GM18519 (cell line): Measurements from ENCODE around the gene GCSAM.

Source experiments
- ATAC-seq: cut with Tn5 transposase; IDR thresholded peaks from one replicate; pipeline ENCODE4 v1.9.1; 2021; ENCODE audit warnings: mild to moderate bottlenecking, moderate library complexity; ENCODE audit not compliant: unreplicated experiment, low FRiP score

The GCSAM gene

DNA sequence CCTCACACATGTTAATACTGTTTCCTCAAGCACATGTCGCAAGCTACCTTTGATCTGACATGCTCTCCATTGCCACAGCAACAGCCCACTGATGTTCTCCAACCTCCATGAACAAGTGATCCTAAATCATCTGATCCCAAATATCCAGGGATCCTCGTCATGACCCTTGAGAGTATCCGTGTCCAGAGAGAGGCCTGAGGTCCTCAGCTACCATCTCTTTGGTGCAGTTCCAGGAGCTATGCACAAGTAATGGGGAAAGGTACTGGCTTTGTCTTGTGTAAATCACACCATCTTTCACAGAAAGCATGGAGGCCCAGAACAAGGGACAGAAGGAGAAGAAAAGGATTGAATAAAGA is 2.4 kb downstream of the GCSAM start:
- ATAC-seq = no peak

DNA sequence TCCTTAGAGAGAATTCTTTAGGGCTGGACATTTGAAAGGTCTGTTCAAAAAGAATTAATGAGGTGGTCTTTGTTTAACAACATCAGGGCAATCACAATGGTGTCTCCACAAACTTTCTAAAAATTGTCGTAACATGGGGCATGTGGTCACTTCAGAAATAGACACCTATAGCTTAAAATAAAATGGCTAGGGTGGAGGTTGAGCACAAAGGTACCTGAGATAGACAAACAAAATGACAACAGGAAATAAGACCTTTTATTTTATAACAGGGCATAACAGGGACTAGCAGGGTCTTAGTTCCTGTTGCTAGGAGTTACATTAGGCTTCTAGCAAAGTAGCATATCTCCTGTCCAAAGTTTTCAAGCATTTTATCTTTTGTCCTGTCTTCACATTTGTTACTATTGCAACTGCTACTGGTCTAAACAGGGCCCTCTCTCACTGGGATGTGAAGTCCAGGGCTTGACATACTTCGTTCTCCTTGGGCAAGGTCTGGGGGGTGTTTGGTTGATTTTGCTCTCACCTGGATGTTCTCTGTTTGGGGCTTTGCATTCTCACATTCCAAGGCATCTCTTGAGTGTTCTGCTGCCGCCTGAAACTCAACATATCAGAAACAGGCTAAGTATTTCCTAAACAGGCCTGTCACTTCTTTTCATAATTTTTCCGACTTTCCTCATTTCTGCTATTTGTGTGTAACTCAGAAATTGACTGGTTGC is 3.0 kb downstream of the GCSAM start:
- ATAC-seq = no peak

DNA sequence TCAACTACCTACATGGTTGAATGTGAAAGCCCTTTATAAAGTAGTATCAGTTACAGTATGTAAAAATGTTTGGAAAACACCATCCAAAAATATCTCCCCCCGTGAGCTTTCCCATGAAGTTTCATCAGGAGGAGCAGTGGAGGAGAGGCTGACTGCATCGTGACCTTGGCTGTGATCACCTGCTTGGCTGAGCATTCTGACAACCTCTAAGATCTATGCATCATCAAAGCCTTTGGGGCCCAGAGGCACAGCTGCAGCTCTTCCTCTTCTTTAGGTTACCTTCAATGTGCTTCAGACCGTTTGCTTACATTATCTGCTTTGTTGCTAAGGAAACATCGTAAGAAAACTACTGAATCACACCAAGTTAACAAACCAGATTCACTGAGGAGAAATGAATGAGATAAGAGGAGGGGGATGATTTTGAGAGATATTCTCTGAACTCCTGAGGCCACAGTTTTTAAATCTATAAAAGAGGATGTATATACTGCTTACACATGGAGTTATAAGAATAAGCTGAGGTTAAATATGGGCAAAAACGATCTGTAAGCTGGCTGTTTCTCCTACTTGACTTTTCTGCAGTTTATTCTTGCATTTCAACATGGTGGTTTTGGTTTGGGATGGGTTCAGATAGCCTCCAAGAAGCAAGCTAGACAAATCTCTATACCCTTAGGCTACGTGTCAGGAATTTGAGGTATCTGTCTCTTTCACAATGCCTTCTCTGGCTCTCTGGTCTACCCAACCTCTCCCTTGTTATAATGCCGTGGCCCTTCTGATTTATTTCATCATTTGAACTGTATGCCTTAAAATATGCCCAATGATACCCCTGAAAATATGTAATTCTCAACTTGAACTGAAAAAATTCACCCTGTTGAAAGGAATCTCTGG is 4.0 kb downstream of the GCSAM start:
- peak; percentile 36 for ATAC-seq

DNA sequence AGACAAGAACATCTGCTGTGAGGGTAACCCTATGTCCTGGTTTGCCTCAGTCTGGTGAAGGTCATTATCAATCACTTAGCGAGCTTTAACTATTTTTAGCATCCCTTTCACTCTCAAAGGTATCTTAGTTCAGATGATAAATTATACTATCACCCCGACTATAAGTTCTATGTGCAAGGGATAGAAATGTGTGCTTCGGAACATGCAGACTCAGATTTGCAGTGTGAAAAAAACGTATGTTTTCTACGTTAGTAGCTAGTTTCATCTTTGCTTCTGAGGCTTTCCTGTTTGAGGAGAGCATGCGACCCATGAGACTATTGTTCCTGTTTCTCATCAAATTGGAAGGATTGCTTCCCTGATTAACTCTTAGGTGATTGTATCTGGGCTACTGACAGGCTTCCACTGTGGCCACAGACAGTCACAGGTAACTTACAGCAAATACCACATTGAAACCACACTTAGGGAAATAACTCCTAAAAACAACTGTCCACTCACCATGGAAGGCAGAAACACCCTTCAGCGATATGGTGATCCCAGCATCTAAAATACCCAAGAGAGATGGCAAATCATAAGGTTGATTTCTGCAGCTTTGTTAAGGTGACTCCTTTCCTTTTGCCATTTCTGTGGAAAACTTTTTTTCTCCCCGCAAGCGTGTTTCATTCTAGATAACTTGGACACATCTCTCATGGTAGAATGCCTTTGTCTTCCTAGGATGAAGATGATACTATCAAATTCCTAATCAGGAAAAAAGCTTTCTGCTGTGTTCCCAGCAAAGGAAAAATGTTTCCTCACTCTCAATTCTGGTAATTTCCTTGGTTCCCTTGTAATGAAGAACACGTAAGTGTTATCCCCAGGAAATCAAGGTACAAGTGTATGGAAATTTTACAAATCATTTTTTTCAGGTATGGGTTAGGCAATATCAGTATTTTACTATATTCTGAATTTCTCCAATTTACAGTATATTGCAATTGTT is 5.2 kb downstream of the GCSAM start:
- peak; percentile 24 for ATAC-seq

DNA sequence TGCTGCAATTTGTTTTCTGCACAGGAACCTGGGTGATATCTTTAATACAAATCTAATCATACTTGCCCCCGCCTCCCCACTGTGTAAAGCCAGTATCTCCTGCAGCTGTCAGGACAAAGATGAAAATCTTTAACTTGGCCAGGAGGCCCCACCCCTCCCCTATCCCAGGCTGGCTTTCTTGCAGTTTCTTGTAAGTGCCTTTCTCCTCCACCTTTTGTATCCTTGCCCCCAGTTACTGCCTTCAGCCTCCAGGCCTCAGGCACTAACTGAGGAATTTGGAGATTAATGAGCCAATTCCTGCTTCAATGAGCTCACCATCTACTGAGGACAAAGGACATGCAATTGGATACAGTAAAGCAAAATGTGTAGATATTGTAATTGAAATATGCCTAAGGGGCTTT is 6.5 kb downstream of the GCSAM start:
- no peak for ATAC-seq

DNA sequence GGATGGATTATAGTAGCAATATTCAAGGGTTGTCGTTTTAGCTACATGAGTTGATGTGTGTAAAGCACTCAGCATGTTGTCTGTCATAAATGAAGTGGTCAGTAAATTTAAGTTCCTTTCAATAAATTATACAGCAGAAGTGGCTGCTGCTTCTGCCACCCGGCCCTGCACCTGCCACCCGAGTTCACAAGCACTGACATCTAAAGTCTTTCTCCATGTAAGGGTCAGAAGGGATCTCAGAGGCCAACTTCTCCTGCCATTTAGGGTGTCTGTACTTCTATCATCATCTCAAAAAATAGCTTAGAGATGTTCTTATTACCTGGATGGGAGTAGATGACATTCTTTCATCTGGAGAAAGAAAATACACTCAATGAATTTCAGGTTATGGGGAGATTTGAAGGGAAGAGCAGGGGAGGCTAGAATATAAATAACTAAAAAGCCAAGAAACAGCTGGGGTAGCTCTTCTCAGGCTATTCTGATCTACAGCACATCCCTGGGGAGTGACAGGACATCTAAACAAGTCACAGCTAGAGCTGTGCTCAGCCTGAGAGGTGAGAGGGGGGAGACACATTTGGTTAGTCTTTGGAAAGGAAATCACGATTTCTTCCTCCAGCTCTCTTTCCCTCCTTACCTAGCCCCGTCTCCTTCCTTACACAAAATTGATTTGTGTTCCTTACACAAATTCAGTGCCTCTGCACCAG is 8.0 kb downstream of the GCSAM start:
- ATAC-seq = no peak

DNA sequence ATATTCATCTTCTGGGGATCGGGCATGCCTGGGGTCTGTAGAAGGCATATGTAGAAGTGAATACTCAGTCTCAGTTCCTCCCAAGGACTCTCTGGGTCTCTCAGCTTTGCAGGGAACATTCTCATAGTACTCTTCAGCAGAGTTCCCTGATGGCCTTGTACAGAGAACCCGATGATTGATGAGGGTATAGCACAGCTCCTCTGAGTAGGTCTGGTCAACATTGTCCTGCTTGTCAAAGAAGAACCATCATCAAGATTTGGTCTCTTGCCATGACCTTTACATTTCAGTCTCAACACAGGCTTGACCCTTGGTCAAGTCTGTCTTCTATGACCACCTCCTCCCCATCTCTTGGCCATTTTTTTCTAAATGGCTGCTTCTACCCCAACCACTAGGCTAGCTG is 9.5 kb downstream of the GCSAM start:
- no peak for ATAC-seq

DNA sequence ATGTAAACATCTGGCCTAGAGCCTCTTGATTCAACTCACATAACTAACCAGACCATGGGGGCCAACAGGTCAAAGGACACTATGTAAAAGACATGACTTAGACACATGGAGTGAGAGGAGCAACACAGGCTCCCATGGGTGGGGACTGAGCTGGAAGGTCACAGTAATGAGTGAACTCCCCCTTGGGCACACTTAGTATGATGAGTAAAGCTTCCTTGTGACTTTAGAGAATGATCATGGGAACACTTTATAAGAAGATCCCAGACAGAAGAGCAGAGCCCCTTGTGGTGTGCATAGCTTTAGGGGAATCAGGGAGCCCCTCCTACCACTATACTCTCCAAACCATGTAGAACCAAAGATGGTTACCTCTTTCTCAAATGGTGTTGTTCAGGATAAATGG is 10.2 kb downstream of the GCSAM start:
- no peak for ATAC-seq

DNA sequence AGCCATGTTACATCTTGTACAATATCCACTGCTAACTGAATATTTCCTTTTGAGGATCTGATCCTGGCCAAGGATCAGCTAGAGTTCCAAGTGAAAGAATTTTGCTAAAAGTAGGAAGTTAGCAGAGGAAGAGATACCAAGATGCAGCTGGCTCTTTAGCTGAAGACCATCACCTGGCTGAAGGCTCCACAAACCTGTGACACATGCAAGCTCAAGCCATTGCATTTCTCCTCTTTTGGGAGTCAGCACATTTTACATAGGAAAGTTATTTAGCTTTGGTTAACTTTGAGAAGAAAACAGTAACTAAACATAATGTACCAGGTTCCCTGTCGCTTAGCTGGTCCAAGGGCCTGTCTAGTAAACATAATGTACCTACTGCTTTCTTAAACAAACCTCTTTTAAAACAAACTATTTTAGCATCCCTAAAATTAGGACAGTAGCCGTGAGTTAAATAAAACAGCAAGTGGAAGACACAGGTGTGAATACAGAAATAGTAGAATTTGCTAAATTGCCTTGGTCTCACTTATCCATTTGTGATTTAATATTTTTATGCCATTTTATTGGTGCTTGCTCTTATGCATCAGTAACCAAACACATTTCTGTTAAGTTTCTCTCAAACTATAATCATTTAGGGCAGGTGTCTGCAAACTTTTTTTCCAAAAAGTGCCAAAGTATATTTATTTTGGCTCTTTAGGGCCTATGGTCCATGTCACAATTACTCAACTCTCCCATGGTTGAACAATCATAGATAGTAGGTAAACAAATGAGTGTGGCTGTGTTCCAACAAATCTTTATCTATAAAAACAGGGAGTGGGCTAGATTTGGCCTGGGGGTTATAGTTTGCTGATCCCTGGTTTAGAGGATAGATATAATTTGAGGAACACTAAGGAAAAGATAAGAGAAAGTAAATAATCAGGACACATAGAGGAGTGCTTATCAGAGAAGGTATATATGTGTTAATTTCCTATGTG is 11.2 kb downstream of the GCSAM start:
- ATAC-seq = no peak

DNA sequence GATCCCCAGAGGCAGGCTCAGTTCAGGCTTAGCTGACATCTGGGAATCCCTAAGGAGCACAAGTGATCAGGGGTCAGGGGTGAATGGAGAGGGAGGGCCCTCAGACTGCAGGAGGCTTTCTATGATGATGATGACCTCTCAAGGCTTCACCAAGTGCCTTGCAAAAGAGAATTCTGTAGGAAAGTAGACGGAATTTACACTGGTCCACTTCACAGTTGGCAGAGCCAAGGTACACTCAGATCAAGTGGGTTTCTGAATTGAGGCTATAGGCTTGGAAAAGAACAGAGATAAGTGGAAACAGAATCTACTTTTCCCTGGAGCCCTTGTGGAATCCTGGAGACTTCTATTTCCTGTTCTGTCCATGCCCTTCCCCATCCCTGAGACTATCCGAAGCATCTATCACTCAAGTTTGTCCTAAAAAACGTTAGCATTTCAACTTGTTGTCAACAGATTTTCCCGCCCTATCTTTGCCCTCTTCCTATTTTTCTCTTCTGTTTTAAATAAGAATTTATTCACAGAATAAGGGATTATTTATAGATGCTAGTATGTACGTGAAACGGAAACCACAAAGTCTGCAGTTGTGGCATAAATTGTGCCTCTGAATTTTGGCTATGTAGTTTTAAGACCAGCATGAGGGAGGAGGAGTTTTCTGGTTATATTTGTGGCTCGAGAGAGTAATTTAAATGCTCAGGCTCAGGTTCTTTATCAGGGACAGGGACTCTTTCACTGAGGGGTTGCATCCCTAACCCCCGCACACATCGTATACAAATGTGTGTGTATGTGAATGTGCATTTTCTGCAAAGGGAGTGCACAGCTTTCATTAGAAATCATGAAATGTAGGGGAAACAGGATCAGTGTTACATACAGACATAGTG is 12.8 kb downstream of the GCSAM start:
- no peak for ATAC-seq

DNA sequence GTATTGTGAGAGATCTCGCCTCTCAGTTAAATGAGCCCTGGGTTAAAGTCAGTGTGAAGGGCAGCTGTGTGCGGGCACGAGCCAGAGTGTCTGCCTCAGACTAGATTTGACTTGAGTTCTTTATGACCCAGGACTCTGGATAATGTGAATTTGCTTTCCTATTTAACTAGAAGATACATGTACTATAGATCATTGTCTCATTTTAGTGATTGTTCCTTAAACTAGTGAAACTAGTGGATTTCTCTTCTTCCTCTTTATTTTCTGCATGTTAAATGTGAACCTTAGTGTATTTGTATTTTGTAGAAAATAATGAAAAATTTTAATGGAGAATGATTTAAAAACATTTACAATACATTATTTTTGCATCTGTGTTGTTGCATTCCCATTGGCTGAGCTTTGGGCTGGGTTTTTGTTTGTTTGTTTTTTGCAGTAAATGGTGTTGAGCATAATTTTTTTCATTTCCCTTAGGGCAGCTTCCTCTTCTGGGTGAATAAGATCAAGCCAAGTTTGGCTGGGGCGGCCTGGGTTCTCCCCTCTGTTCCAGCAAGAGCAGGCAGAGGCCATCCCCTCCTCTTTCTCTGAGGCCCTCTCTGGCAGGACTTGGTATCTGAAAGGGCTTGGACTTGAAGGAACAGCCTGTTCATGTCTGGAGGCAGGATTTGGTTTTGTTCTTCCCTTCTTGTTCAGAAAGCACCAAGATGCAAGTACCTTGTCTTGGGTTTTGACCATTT is 15.0 kb downstream of the GCSAM start:
- no peak for ATAC-seq

DNA sequence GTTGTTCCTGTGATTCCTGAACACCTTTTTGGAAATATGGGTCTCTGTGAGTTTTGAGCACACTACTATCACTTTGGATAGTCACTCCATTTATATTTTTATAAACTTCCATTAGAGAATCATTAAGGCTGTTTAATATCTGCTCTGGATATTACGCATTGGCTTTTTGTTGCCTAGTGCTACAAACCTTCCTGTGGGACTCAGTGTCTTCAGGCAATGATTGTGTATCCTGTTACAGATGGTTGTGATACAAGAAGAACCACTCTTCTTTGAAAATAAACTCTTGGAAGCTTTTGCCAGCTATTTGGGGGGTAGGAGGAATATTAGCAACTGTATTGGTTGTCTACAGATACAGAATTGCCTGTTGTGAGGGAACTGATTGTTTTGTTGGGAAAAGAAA is 15.6 kb downstream of the GCSAM start:
- no peak for ATAC-seq

DNA sequence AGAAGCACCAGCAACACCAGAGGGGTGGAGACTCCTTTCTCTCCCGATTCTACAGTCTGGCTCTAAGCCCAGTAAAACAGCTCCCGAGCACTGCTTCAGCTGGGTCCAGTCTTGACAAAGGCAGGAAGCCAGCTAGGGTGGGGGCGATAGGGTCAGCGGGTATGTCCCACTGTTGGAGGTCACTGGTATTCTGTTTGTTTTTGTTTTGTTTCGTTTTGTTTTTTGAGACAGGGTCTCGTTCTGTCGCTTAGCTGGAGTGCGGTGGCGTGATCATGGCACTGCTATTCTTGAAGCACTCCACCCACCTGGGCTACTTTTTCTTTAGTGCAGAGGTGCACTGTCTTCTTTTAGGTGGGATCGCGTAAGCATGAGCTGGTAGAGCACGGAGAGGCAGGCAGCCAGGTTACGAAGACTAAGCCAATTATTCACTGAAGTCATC is 16.3 kb downstream of the GCSAM start:
- no peak for ATAC-seq

DNA sequence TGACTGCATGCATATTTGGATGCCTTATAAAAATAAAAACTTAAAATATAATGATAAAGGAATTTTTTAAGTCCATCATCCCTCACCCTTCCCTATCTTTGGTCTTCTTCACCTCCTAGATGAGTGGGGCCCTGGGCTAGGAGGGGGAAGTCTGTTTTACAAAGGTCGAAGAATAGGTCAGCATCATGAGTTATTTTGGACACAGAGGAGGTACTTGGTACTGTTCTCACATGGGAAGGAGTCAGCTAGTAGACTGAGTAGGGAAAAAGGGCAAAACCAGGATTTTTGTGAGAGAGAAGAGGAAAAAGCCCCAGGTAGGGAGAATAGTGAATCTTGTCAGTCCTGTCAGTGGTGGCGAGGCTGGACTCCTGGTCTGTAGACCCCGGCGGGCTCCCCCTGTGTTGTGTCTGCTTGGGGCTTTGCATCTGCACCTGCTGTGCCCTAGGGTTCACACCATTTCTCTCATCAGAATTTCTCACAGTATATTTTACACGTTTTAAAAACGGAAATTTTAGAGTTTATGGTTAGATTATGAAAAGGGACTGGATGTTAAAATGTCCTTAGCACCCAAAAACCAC is 17.2 kb downstream of the GCSAM start:
- ATAC-seq = no peak

DNA sequence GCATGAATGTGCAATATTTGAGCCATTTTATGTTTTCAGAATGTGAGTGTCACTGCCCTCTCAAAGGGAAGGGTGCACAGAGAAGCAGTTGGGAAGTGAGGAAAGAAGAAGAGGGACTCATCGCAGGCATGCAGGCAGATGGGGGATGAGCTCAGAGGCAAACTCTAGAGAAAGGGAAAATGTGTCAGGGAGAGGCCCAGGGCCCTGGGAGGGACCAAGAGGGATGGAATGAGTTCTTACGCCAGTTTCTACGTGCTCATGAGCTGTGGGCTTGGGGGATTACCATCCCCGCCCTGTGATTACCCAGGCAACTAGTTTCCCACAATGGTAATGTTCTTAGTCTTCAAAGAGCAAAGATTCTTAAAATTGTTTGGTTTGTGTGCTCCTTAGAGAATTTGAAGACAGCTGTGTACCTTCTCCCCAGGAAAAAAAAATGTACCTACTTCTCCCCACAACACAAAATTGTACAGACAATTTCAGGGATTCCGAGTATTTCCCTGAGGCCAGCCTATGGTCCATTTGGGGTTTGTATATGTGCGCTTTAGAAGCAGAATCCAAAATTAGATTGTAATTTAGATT is 17.8 kb downstream of the GCSAM start:
- ATAC-seq = peak; percentile 33

DNA sequence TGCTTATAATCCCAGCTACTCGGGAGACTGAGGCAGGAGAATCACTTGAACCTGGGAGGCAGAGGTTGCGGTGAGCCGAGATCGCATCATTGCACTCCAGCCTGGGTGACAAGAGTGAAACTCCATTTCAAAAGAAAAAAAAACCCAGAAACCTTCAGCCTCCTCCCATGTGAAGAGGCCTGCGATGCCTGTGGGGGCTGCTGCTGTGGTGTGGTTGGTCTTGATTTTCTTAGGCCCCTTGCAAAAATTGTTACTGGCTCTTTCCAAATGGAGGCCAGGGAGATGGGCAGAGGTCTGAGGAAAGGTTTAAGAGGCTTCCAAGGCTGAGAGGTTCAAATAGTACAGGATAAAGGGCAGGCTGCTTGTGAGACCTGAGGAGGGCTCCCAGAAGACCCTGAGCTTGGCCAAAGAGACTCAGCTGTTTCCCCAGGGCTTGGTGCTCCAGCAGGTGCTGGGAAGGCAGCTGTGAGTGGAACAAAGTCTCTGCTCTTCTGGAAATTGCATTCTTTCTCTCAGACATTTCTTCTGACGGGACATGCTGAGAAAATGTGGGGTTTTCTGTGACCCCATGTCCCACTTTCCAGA is 18.4 kb downstream of the GCSAM start:
- no peak for ATAC-seq
